OCI-LY7 (cell line): ENCODE measurements around the gene ZBTB39. TPM values are rescaled to one million over a fixed set of nuclear protein-coding genes. Genes with fewer than 3 reads are reported as not detected.

Source experiments
- BruUV-seq: library from RNA; stranded (reverse); fragments of 400-500 nt; replicated peaks from 2 replicates; lab custom pipeline; 2021; lab: Mats Ljungman, UMichigan
- CTCF ChIA-PET: fragments of 300-600 bp; sonication (Branson Sonifier 250); formaldehyde crosslinking; loops from one replicate; lab custom pipeline; 2022; ENCODE audit warnings: antibody characterized with exemption; ENCODE audit not compliant: unreplicated experiment; lab: Charles Lee
- POLR2A ChIA-PET: fragments of 300-600 bp; sonication (Branson Sonifier 250); formaldehyde crosslinking; loops from one replicate; lab custom pipeline; 2022; ENCODE audit warnings: antibody characterized with exemption; lab: Charles Lee
- DNase-seq: peaks from one replicate; pipeline ENCODE4 v3.0.0-alpha.2; 2015; ENCODE audit warnings: low spot score
- H2AFZ ChIP-seq: fragments of 200-600 bp; sonication (generic), shearing (Covaris generic); 2 replicates; pipeline ENCODE4 v1.6.1; 2014; ENCODE audit warnings: mild to moderate bottlenecking, antibody characterized with exemption, low read length, moderate library complexity
- H3K27ac ChIP-seq: fragments of 200-600 bp; sonication (generic); 2 replicates; pipeline ENCODE4 v1.5.1; 2014; ENCODE audit warnings: mixed run types, low read depth, mild to moderate bottlenecking, moderate library complexity, low read length, inconsistent platforms; ENCODE audit not compliant: poor library complexity, severe bottlenecking
- H3K36me3 ChIP-seq: fragments of 200-600 bp; sonication (generic); 2 replicates; pipeline ENCODE4 v1.6.1; 2014; ENCODE audit warnings: mild to moderate bottlenecking, antibody characterized with exemption, low read length, moderate library complexity, mixed read lengths; ENCODE audit not compliant: insufficient read depth
- H3K4me1 ChIP-seq: fragments of 200-600 bp; sonication (generic); 2 replicates; pipeline ENCODE4 v1.5.1; 2014; ENCODE audit warnings: mild to moderate bottlenecking, low read length; ENCODE audit not compliant: insufficient read depth, poor library complexity, severe bottlenecking
- H3K4me2 ChIP-seq: fragments of 200-600 bp; sonication (generic); 2 replicates; pipeline ENCODE4 v1.6.1; 2014; ENCODE audit warnings: mild to moderate bottlenecking, low read length
- H3K4me3 ChIP-seq: fragments of 200-600 bp; sonication (generic); 2 replicates; pipeline ENCODE4 v1.5.1; 2014; ENCODE audit warnings: mild to moderate bottlenecking, low read depth, low read length; ENCODE audit not compliant: poor library complexity, severe bottlenecking
- H3K79me2 ChIP-seq: fragments of 200-600 bp; sonication (generic); 2 replicates; pipeline ENCODE4 v1.6.1; 2016; ENCODE audit warnings: low read depth, mild to moderate bottlenecking, low read length, moderate library complexity, mixed read lengths; ENCODE audit not compliant: insufficient read depth
- H3K9me2 ChIP-seq: fragments of 200-600 bp; sonication (generic); 2 replicates; pipeline ENCODE4 v1.6.1; 2016; ENCODE audit warnings: mild to moderate bottlenecking, low read length, mixed read lengths; ENCODE audit not compliant: insufficient read depth
- H3K9me3 ChIP-seq: fragments of 200-600 bp; sonication (generic); 2 replicates; pipeline ENCODE4 v1.6.1; 2014; ENCODE audit warnings: mild to moderate bottlenecking, mixed run types, low read length, mixed read lengths
- H4K20me1 ChIP-seq: fragments of 200-600 bp; sonication (generic); 2 replicates; pipeline ENCODE4 v1.6.1; 2014; ENCODE audit warnings: mild to moderate bottlenecking, antibody characterized with exemption, low read length, moderate library complexity, mixed read lengths; ENCODE audit not compliant: insufficient read depth
- CTCF ChIP-seq: fragments of 200-600 bp; sonication (generic); conservative IDR thresholded peaks from 2 replicates; pipeline ENCODE4 v1.5.1; 2014; ENCODE audit warnings: mild to moderate bottlenecking, antibody characterized with exemption, low read length, moderate library complexity, mixed read lengths
- EZH2phosphoT487 ChIP-seq: fragments of 200-600 bp; sonication (generic); IDR thresholded peaks from 2 replicates; pipeline ENCODE4 v1.6.1; 2018; ENCODE audit warnings: low read depth, borderline replicate concordance, mild to moderate bottlenecking, mixed run types, antibody characterized with exemption, low read length, moderate library complexity, mixed read lengths
- intact Hi-C: fragments of 100-400 bp; cut with micrococcal nuclease; formaldehyde crosslinking; loops from one replicate; pipeline ENCODE4 v1.10.0; 2022; ENCODE audit not compliant: unreplicated experiment
- total RNA-seq, 2 experiments: library from RNA; depleted of rRNA in 1 of 2; stranded (reverse); fragments of >200 nt in 1 of 2; shearing (Covaris generic) in 1 of 2; gene quantifications; 2 replicates each; pipeline ENCODE4 v1.2.3, GENCODE V29; 2014 to 2022

The ZBTB39 gene
- total RNA-seq, 2 experiments from 2014 or later, result 10.0 to 10.9 TPM

- TF ChIP-seq CTCF, result no peak
- no peak for TF ChIP-seq EZH2phosphoT487
- POLR2A ChIA-PET, result no interaction called here
- no peak overlapping the region for H3K4me2 ChIP-seq
Measured at GRCh38 chr12:57039016-57039798, 32.9 kb upstream of the ZBTB39 start.

GRCh38 chr12:57037264-57037663 lies 30.9 kb upstream of the ZBTB39 start:
- CTCF ChIA-PET, result no interaction called here
- intact Hi-C loops, result no loop called here

More at GRCh38 chr12:57039016-57039798, 32.9 kb upstream of the ZBTB39 start:
- Histone ChIP-seq H3K79me2 (no peaks in the 10 kb centered on the region), H3K27ac (no peak overlapping the region), H2AFZ (no peak overlapping the region), H3K9me3 (no peaks in the 10 kb centered on the region), H3K4me1 (no peaks in the 10 kb centered on the region), H3K9me2 (no peaks in the 10 kb centered on the region), H3K36me3 (no peaks in the 10 kb centered on the region), H3K4me3 (no peak overlapping the region), H4K20me1 (no peaks in the 10 kb centered on the region)
- no TSS peak for BruUV-seq
- CTCF ChIA-PET, result no interaction called here
- DNase-seq, result no peak
- intact Hi-C loops, result no loop called here

More at GRCh38 chr12:57037264-57037663, 30.9 kb upstream of the ZBTB39 start:
- H3K4me2 ChIP-seq, result no peak overlapping the region
- POLR2A ChIA-PET, result interaction anchor here (0.6 kb wide), 1 partner anchor 325 kb away, joined by 3 read pairs; no protein-coding TSS in a partner anchor
- no peak overlapping the region for H3K27ac ChIP-seq
- no peak for DNase-seq
- H3K79me2 ChIP-seq, result no peaks in the 10 kb centered on the region
- H3K4me1 ChIP-seq, result no peaks in the 10 kb centered on the region
- TF ChIP-seq CTCF (no peak), EZH2phosphoT487 (no peak)
- no peaks in the 10 kb centered on the region for H3K9me3 ChIP-seq
- H4K20me1 ChIP-seq, result no peaks in the 10 kb centered on the region
- no peaks in the 10 kb centered on the region for H3K9me2 ChIP-seq
- H2AFZ ChIP-seq, result no peak overlapping the region
- BruUV-seq, result no TSS peak
- H3K4me3 ChIP-seq, result no peak overlapping the region
- no peaks in the 10 kb centered on the region for H3K36me3 ChIP-seq
